NCI-H524 treated with DMSO at 0.1 percent for 48 hours (cell line): ENCODE data around the gene TRIO.

Experiments used
- DNase-seq: peaks from one replicate; lab custom pipeline; 2025; lab: John Stamatoyannopoulos, UW

Gene TRIO

DNA sequence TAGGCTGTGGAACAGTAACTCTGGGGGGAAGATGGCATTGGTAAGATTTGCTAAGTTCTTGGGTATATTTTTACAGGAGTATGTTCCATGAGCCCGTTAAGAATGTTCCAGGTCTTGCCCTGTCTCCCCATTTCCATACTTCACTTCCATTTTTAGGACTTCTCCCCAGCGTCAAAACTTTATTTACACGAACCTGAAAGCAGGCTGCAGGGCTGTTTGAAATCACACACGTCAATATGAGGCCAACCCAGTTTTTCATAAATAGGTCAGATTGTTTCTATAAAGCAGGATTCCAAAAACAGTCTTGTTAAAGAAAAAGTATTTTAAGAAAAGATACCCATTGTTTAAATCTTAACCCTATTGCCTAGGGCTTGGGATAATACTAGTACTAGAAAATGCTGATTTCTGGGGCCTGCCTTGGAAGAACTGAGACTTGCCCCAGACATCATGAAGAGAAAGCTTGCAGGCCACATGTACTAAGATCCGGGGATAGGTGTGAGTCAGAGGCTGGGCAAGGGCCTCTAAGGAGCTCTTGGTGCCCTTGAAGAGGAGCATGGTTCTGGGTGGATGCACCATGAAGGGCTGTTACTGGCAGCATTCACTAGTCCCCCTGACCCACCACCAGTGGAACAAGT, 24.2 kb downstream of the TRIO start:
- DNase-seq: no peak

DNA sequence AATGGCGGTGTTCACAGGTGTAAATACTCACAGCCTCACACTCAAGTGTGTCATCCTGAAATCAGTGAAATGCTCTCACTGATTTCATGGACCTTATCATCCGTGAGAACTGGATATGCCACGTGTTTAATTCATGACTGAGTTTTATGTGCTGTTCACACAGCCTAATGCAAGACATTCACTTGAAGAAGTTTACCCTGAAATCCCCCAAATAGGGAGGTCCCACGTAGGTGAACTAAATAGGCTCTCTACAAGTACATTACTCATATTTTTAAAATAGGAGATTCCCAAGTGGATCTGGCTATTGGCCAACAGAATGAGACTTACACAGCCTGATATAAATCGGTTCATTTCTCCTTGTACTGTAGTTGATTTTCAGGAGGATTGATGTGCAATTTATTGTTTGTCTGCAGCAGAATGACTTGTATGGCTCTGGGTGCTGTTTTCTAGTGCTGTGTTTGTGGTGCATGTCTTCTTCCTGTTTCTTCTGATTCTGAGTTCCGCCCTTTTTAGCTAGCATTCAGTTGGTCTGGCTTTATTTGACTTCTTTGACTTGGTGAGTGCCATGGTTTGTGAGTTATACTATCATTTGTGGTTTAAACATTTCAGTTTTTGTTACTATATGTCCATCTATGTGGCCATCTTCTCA, 25.1 kb downstream of the TRIO start:
- no peak for DNase-seq

DNA sequence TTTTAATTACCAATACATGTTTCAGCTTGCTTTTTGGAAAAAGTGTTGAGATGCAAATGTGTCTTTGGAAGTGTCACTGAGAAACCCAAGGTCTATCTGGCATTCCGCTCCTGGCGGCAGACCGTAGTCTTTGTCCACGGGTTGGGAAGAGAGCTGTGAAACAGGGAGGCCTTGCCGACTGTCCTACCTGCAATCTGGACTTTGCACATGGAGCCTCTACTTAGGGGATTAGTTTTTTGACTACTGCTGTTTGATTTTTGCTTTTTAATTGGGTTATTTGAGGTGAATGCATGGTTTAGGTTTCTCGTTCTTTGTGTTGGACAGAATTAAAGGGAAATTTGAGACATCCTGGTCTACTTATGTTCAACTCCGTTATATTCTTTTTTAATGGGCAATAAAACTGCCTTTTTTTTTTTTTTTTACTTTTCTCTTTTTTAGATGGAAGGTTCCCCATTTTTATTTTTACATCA, 25.7 kb downstream of the TRIO start:
- peak; percentile 99 for DNase-seq

DNA sequence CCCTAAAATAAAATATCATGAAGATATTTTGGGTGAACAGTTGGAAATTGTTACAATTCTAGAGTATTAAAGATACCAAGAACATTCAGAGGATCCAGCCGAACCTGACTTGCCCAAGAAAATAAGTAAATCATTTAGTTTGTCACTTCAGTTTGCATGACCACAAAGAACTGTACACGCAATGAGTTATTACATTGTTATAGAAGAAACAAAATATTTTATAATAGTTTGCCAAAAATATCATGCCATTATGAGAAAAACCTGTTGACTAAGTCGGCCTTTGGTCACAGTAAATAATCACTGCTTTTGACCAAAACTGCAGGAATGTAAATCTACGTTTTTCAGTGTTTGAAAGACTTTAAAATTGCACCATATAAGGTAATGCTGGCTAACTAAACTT, 27.9 kb downstream of the TRIO start:
- no peak for DNase-seq

DNA sequence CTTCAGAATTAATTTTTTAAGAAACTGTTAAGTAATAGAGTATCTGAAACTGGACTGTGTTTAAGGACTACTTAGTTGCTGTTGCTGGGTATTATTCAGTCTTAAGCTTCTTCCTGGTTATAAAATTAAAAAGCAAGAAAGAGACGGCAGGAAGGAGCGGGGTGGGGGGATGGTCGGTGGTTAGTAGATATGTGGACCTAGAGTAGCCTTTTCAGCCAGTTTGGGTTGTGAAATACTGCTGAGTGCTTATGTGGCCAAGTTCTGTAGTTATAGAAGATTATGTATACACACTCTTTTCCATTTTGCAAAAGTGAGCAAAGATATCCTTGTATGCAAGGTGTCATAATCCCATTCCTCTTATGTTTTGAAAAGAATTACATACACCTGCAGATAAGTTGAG, 28.5 kb downstream of the TRIO start:
- no peak for DNase-seq

GRCh38 chr5:14172149-14172795, 29.1 kb downstream of the TRIO start:
- peak; percentile 37 for DNase-seq

- no peak for DNase-seq
Observed at GRCh38 chr5:14173377-14174229, 30.5 kb downstream of the TRIO start.

- DNase-seq: peak; percentile 63
Observed at GRCh38 chr5:14174230-14174636, 31.1 kb downstream of the TRIO start.

DNA sequence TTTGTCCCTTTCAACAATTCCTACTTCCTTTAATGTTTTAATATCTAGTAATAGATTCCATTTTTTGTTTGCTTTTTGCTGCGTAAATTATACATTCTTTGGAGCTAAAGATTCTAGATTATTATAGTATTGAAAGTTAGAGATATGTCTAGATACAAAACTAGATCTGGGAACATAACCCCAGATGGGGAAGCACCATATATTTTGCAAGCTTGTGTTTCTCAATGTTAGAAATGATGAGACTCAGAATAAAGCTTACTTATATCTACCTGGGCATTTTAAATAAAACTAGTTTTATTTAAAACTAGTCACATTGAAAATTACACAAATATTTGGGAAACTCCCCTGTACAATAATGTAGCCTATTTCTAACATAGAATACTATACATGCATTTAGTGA, 32.2 kb downstream of the TRIO start:
- DNase-seq: no peak

GRCh38 chr5:14176888-14177287, 33.7 kb downstream of the TRIO start:
- DNase-seq: no peak

- DNase-seq: no peak
Observed at GRCh38 chr5:14177634-14178033, 34.5 kb downstream of the TRIO start.

DNA sequence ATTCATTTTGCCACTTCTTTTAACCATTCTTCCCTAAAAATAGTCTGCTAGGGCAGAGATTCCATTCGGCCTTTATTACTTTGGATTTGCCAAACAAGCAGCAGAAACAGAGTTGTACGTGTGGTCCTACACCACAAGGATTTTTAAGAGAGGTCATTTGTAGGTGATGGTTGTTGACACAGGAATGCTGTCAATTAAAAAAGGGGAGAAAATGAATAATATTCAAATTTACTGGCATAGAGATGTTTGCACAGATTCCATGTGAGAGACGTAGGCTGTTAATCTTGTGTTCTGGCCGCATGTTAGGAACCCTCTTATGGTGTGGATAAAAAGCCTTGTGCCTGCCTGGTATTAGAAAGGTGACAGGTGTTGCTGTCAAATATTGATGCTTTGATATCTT, 34.9 kb downstream of the TRIO start:
- DNase-seq: peak; percentile 29

DNA sequence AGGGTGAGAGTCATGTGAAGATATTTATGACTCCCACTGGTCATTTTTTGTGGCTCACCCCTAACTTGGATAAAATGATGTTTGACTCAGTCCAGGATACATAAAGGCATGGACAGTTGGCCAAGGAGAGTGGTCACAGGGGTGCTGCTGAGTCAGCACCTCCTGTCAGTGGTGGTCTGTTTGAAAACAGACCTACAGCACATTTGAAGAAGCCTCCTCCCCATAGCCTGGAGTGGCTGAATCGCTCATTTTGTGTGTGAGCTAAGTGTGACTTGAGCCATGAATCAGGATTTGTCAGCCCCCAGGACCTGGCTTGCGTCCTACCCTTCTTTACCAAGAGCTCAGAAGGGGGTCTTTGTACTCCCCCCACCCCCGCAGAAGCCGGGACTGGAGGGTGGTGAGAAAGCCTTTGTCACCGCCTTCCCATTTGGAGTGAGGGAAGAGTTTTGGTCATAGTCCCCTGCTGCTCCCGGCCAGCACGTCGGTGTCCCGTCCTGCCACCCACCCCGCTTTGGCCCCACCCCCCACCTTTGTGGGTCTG, 35.6 kb downstream of the TRIO start:
- DNase-seq: no peak

GRCh38 chr5:14179446-14179845, 36.3 kb downstream of the TRIO start:
- DNase-seq: no peak

DNA sequence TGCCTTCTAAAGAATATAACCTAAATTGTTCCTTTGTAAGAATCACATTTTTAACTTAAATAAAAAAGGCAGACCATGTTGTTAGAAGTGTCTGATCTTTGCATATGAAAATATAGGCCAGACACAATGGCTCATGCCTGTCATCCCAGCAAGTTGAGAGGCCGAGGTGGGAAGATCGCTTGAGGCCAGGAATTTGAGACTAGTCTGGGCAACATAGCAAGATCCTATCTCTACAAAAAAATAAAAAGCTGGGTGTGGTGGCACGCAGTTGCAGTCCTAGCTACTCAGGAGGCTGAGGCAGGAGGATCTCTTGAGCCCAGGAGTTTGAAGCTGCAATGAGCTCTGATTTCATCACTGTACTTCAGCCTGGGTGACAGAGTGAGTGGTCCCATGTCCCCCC, 37.3 kb downstream of the TRIO start:
- DNase-seq: no peak

DNA sequence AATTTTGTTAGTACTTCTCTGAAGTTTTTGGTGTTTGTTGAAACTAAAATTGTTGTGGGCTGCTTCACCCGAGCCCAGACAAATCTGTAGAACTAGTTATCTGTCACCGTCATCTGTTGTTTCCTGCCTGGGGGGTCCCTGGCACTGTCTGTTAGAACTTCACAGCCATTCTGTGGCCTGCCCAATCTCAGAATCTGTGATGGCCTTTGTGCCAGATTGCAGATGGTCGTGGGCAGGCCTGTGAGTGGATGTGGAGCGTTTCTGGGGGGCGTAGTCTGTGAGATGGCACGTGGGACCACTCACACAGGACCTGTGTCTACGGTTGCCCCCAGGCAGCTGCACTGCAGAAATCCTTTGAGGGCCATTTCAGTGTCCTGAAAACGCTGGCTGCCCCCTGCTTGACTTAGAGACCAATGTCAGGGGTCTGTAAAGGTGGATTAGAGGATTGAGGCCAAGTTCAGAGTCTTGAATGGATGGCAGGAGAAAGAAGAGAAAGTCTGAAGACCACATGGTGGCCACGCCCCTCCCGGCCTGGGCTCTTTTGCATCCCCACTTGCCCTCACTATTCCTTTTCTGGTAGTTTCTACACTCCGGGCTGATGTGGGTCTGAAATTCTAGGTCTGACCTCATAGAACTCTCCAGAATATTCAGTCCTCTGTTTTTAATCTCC, 38.3 kb downstream of the TRIO start:
- no peak for DNase-seq

DNA sequence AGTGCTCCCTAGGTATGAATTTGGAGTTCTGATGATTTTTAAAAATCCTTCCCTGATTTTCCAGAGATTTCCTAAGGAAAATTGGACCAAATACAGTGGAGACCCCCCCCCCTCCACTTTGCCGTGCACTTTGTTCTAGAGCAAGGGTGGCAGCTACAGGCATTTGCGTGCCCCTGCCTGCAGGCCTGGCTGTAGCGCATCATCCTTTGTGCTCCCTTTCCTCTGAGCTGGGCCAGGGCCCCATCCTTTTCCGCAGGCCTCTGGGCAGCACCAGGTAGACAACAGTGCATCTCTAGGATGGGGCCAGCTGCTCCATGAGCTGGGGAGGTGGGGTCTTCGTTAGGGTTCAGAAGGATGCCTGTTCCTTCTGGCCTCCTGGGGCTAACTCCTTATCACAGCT, 39.6 kb downstream of the TRIO start:
- no peak for DNase-seq

DNA sequence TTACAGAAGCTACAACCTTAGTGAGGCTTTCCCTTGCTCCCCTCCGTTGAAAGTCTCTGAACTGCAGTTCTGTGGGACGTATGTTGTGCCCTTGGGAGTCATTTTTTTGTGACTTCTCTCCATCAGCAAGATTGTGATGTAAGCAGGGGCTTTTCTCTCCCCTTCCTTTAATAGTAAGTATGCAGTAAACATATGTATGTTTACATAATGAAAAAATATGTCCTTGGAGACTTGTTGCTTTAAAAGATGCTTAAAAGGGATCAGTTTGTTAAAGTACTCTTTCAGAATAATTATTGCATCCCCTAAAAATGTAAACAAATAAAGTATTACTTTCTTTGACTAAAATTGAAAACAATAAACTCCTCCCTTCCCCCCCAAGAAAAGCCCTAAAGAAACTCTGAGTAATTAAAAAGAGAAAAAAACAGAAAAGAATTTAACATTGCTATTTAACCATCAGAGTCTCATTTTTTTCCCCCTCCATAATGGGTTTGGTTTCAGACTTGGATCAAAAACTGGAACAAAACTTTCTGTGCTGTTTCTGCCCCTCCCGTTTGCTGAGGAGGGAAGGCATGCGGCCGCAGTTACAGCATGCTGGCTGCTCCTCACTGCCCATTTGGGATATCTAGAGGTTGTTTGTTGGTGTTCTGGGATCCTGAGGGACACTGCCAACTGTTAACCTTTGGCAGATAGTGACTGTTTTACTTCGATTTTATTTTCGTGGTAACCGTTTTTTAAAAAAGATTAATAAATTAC, 40.2 kb downstream of the TRIO start:
- no peak for DNase-seq

DNA sequence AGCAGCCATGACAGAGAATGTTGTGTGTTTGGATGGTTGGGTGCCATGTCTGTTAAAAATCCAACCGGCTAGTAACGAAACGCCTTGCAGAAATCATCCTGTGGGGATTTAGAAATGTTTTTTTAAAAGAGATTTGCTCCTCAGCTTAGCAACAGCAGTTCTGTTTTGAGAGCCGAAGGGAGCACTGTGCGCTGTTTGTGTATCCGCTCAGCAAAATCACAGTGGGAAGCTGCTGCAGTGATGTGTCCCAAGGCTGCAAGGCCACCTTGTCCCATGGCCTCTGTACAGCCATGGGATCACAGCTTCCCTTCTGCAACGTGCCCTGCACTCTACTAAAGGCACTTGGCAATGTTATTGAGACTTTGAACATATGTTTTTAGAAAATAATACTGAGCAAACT, 40.9 kb downstream of the TRIO start:
- DNase-seq: no peak

GRCh38 chr5:14184725-14185124, 41.6 kb downstream of the TRIO start:
- no peak for DNase-seq
